ENCODE measurements around the gene NLRP3. TPM values are rescaled to one million over a fixed set of nuclear protein-coding genes. Genes with fewer than 3 reads are reported as not detected.
"Not testable (repeated sequence)": the region's sequence is repeated elsewhere in the genome, so short reads cannot be mapped to it uniquely, and the experiment has no call there.

Gene NLRP3
- total RNA-seq, 2 donors from 2014 or later: 1.0 to 1.3 TPM

DNA sequence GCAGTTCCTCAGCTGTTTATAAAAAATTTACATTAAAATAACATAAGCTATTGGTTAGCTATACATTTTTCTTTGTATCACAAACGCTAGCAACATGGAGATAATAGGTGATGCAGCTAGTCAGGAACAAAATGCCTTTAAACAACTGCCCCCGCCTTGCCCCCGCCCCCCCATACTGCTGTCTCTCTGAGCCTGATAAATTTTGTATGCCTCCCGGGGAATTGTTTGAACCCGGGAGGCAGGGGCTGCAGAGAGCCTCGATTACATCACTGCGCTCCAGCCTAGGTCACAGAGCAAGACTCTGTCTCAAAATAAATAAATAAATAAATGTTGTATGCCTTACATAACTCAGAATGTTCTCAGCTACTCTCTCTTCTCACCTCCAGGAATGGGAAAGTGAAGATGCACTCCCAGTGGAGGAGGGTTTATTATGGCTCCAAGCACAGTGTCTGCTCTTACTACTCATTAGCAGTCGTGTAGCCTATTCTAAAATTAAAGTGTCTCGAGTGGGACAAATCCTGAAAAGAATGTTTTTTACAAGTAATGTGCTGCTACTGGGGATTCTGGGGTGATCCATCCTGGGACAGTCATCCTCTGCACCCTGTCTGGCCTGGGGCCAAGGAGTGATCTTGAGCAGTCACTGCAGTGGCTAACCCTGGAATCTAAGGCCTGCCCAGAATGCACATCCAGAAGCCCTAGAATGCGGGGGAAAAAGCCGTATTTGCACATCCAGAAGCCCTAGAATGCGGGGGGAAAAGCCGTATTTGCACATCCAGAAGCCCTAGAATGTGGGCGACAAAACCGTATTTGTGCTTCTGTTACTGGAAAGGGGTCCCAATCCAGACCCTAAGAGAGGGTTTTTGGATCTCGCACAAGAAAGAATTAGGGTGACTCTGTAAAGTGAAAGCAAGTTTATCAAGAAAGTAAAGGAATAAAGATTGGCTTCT, 44.9 kb upstream of the NLRP3 start:
- Histone ChIP-seq H3K9me3 (no peaks in the 10 kb centered on the region), H3K27ac (no peak overlapping the region), H3K4me1 (peaks cover 0 to 12% of the 10 kb centered on the region in 2 donors), H3K4me3 (no peak overlapping the region), H3K36me3 (no peaks in the 10 kb centered on the region), H3K27me3 (no peaks in the 10 kb centered on the region)
- TF ChIP-seq, protein P1, sequence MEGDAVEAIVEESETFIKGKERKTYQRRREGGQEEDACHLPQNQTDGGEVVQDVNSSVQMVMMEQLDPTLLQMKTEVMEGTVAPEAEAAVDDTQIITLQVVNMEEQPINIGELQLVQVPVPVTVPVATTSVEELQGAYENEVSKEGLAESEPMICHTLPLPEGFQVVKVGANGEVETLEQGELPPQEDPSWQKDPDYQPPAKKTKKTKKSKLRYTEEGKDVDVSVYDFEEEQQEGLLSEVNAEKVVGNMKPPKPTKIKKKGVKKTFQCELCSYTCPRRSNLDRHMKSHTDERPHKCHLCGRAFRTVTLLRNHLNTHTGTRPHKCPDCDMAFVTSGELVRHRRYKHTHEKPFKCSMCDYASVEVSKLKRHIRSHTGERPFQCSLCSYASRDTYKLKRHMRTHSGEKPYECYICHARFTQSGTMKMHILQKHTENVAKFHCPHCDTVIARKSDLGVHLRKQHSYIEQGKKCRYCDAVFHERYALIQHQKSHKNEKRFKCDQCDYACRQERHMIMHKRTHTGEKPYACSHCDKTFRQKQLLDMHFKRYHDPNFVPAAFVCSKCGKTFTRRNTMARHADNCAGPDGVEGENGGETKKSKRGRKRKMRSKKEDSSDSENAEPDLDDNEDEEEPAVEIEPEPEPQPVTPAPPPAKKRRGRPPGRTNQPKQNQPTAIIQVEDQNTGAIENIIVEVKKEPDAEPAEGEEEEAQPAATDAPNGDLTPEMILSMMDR (IDR thresholded peaks at IDR 0.05): no peak
- no peak for DNase-seq (ENCODE audit: low spot score)

DNA sequence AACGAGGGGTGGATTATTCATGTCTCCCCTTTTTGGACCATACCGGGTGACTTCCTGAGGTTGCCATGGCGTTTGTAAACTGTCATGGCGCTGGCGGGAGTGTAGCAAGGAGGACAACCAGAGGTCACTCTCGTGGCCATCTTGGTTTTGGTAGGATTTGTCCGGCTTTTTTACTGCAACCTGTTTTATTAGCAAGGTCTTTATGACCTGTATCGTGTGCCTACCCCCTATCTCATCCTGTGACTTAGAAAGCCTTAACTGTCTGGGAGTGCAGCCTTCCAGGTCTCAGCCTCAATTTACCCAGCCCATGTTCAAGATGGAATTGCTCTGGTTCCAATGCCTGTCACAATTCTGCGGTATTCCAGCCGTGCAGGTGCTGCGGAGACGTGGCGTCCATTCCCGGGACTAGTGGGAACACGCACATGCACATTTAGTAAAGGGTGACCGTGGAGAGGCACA, 44.1 kb upstream of the NLRP3 start:
- Histone ChIP-seq H3K36me3 (no peaks in the 10 kb centered on the region), H3K4me3 (no peak overlapping the region), H3K9me3 (no peaks in the 10 kb centered on the region), H3K27me3 (no peaks in the 10 kb centered on the region), H3K27ac (no peak overlapping the region), H3K4me1 (peaks cover 0 to 12% of the 10 kb centered on the region in 2 donors)
- TF ChIP-seq, protein P1 (IDR thresholded peaks at IDR 0.05): no peak
- no peak for DNase-seq (ENCODE audit: low spot score)

DNA sequence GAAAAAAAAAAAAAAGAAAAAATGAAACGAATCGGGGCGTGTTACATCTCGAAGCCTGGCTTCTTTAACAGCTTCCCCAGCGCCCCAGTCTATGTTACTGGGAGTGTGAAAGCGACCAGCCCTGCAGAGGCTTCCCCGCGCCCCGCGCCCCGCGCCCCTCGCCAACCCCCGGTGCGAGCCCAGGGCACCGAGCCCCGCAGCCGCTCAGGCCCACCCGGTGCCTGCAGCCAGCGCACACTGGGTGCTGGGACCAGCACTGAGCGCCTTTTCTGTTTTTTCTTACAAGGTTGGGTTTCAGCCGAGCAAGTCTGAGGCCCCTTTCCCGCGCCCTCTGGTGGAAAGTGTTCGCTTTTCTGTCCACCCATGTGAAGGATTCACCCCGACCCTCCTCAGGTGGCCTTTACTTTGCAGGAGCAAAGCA, 42.2 kb upstream of the NLRP3 start:
- H3K4me3 ChIP-seq: peak overlapping the region; percentile 19 to 40
- H3K9me3 ChIP-seq: no peaks in the 10 kb centered on the region
- H3K27me3 ChIP-seq: no peaks in the 10 kb centered on the region
- DNase-seq (ENCODE audit: low spot score): peak; percentile 68
- TF ChIP-seq, protein P1 (IDR thresholded peaks at IDR 0.05): peak; percentile 40 to 64
- H3K4me1 ChIP-seq: peaks cover 0 to 12% of the 10 kb centered on the region in 2 donors
- no peaks in the 10 kb centered on the region for H3K36me3 ChIP-seq
- no peak overlapping the region for H3K27ac ChIP-seq

DNA sequence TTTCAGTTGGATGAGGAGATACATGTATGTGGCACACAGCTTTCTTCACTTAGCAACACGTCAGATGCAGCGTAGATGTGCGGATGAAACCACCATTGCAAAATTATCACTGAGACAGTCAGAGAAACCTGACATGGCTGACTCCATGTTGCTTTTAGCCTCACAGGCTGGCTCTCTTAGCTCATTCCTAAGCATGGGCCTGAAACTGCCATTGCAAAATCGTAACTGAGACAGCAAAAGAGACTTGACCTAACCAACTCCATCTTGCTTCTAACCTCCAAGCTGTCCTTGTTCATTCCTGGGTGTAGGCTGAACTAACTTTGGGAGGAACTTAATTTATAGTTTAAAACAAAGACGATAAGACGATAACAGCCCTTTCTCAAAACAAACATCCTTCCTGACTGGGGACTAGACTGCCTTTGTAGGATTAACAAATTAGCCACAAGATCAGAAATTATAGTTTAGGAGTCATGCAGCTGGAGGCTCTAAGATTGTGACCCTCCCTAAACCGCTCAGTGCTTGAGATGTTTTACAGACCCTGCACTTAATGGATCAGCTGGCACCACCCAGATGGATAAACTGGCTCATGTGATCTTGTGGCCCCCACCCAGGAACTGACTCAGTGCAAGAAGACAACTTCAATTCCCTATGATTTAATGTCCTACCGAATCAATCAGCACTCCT, 41.2 kb upstream of the NLRP3 start:
- not testable (repeated sequence) for H3K9me3 ChIP-seq; H3K27ac ChIP-seq; H3K4me3 ChIP-seq; DNase-seq (ENCODE audit: low spot score); H3K27me3 ChIP-seq; H3K36me3 ChIP-seq
- H3K4me1 ChIP-seq: peaks cover 0 to 12% of the 10 kb centered on the region in 2 donors

DNA sequence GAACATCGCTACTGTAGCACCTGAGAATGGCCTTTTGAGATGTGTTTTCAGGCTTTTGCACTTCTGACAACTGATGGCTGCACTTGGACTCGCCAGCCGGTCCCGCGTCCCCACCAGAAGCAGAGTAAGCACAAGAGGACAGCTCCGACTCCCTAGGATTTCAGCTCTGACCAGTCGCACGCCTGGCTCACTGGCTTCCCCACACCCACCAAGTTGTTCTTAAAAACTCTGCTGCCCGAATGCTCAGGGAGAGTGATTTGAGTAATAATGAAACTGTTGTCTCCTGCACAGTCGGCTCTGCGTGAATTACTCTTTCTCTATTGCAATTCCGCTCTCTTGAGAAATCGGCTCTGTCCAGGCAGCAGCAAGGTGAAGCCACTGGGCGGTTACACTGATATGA, 40.2 kb upstream of the NLRP3 start:
- no peak for DNase-seq (ENCODE audit: low spot score)
- TF ChIP-seq, protein P1 (IDR thresholded peaks at IDR 0.05): no peak
- H3K4me1 ChIP-seq: peaks cover 0 to 12% of the 10 kb centered on the region in 2 donors
- no peaks in the 10 kb centered on the region for H3K36me3 ChIP-seq
- no peak overlapping the region for H3K4me3 ChIP-seq
- H3K9me3 ChIP-seq: no peaks in the 10 kb centered on the region
- H3K27ac ChIP-seq: no peak overlapping the region
- no peaks in the 10 kb centered on the region for H3K27me3 ChIP-seq

DNA sequence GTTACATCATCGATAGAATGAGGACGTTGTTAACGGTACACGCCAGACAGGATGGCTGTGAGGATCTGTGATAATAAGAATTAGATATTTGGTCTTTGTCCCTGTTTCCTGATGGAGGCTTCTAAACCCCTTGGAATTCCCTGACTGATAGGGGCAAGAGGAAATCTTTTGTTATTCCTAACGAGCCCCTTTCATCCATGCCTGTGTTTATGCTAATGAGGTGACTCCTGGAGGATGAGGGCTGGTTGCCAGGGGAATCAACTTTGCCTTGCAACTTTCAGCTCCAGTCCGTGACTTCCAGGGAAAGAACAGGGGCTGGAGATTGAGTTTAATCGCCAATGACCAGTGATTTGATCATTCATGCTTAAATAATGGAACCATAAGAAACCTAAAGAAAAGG, 39.3 kb upstream of the NLRP3 start:
- Histone ChIP-seq H3K27me3 (no peaks in the 10 kb centered on the region), H3K36me3 (no peaks in the 10 kb centered on the region), H3K4me1 (peaks cover 0 to 12% of the 10 kb centered on the region in 2 donors), H3K4me3 (no peak overlapping the region), H3K9me3 (no peaks in the 10 kb centered on the region), H3K27ac (no peak overlapping the region)
- no peak for DNase-seq (ENCODE audit: low spot score)
- TF ChIP-seq, protein P1 (IDR thresholded peaks at IDR 0.05): no peak

DNA sequence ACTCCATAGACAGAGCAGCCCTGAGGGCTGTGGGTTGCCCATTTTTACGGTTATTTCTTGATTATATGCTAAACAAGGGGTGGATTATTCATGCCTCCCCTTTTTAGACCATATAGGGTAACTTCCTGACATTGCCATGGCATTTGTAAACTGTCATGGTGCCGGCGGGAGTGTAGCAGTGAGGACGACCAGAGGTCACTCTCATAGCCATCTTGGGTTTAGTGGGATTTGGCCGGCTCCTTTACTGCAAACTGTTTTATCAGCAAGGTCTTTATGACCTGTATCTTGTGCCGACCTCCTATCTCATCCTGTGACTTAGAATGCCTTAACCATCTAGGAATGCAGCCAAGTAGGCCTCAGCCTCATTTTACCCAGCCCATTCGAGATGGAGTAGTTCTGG, 38.3 kb upstream of the NLRP3 start:
- not testable (repeated sequence) for DNase-seq (ENCODE audit: low spot score); H3K4me1 ChIP-seq; H3K4me3 ChIP-seq

More for the DNA sequence above, 38.3 kb upstream of the NLRP3 start:
- H3K9me3 ChIP-seq, H3K36me3 ChIP-seq, H3K27me3 ChIP-seq, H3K27ac ChIP-seq: not testable (repeated sequence)
